Keratinocyte (primary cell): Measurements from ENCODE around the gene CSRP1. TPM values are rescaled to one million over a fixed set of nuclear protein-coding genes. Genes with fewer than 3 reads are reported as not detected.

Experiments used
- DNase-seq: peaks from one replicate; pipeline ENCODE4 v3.0.0-alpha.2; 2011; ENCODE audit warnings: low read depth, missing footprints, low spot score
- FAIRE-seq: peaks from 2 replicates; lab custom pipeline; 2011; peaks lifted over from hg19 to GRCh38; lab: Jason Lieb, UNC
- H2AFZ ChIP-seq: 2 replicates; pipeline ENCODE4 v1.6.0; 2012; ENCODE audit warnings: low read length, control low read depth, inconsistent platforms; ENCODE audit not compliant: control insufficient read depth
- H3K27ac ChIP-seq: 2 replicates; pipeline ENCODE4 v1.5.1; 2011; ENCODE audit warnings: low read length; ENCODE audit not compliant: control insufficient read depth, insufficient read depth
- H3K27me3 ChIP-seq: 3 replicates; pipeline ENCODE4 v1.6.0; 2011; ENCODE audit warnings: low read length; ENCODE audit not compliant: control insufficient read depth, insufficient read depth; ENCODE audit errors: extremely low read depth
- H3K36me3 ChIP-seq, 2 experiments: 2 replicates in 1 of 2; 3 replicates in 1 of 2; pipeline ENCODE4 v1.5.1; 2011; ENCODE audit warnings: low read length in 2 of 2, mild to moderate bottlenecking in 1 of 2; ENCODE audit not compliant: control insufficient read depth in 2 of 2, insufficient read depth in 2 of 2; ENCODE audit errors: extremely low read depth in 1 of 2
- H3K4me1 ChIP-seq: 3 replicates; pipeline ENCODE4 v1.5.1; 2011; ENCODE audit warnings: low read length; ENCODE audit not compliant: control insufficient read depth, insufficient read depth; ENCODE audit errors: extremely low read depth
- H3K4me2 ChIP-seq: 3 replicates; pipeline ENCODE4 v1.6.0; 2011; ENCODE audit warnings: low read depth, low read length; ENCODE audit not compliant: control insufficient read depth, insufficient read depth; ENCODE audit errors: extremely low read depth
- H3K4me3 ChIP-seq, 3 experiments: fragments of 200-600 bp in 1 of 3; sonication (generic) in 1 of 3; 2 replicates in 2 of 3; 3 replicates in 1 of 3; pipeline ENCODE4 v1.5.1; 2011 to 2016; ENCODE audit warnings: low read length in 3 of 3, mild to moderate bottlenecking in 3 of 3, control low read depth in 2 of 3, inconsistent platforms in 1 of 3, low read depth in 1 of 3, mixed read lengths in 1 of 3, mixed run types in 1 of 3, moderate library complexity in 1 of 3; ENCODE audit not compliant: control insufficient read depth in 2 of 3, insufficient read depth in 2 of 3; ENCODE audit errors: extremely low read depth in 1 of 3
- H3K79me2 ChIP-seq: 2 replicates; pipeline ENCODE4 v1.6.0; 2012; ENCODE audit warnings: low read length; ENCODE audit not compliant: control insufficient read depth, insufficient read depth
- H3K9ac ChIP-seq: 3 replicates; pipeline ENCODE4 v1.6.0; 2011; ENCODE audit warnings: low read length; ENCODE audit not compliant: control insufficient read depth, insufficient read depth; ENCODE audit errors: extremely low read depth
- H3K9me1 ChIP-seq: 3 replicates; pipeline ENCODE4 v1.6.0; 2011; ENCODE audit warnings: low read length; ENCODE audit not compliant: control insufficient read depth, insufficient read depth; ENCODE audit errors: extremely low read depth
- H3K9me3 ChIP-seq: 2 replicates; pipeline ENCODE4 v1.5.1; 2012; ENCODE audit warnings: low read depth, low read length; ENCODE audit not compliant: control insufficient read depth
- H4K20me1 ChIP-seq: 3 replicates; pipeline ENCODE4 v1.6.0; 2011; ENCODE audit warnings: low read length; ENCODE audit not compliant: control insufficient read depth, insufficient read depth; ENCODE audit errors: extremely low read depth
- EZH2 ChIP-seq: IDR thresholded peaks from one replicate; pipeline ENCODE4 v1.6.1; 2012; ENCODE audit warnings: inconsistent platforms, mild to moderate bottlenecking, low read length, moderate library complexity
- dilution Hi-C: fragments of 300-500 bp; cut with MboI; formaldehyde crosslinking; loops from one replicate; pipeline ENCODE4 v1.7.0; 2020; ENCODE audit warnings: low sequenced_read_pairs; ENCODE audit not compliant: extremely low pct_ligation_motif_present
- polyA plus RNA-seq, 5 experiments: library from polyadenylated mRNA; depleted of rRNA in 3 of 5; stranded (reverse) in 3 of 5; stranded (forward) in 1 of 5; unstranded in 1 of 5; fragments of >200 nt; gene quantifications; 1 replicate in 1 of 5; 2 replicates in 3 of 5; 3 replicates in 1 of 5; pipeline versions ENCODE4 v1.2.1 to v1.2.3, GENCODE V29; 2011 to 2012; ENCODE audit warnings: missing spikeins in 2 of 5, low read depth in 1 of 5, low replicate concordance in 1 of 5
- TF ChIP-seq, protein P1 (sequence below), 3 experiments: IDR thresholded peaks in 1 of 3; conservative IDR thresholded peaks in 1 of 3; optimal IDR thresholded peaks in 1 of 3; 2 replicates in 2 of 3; 3 replicates in 1 of 3; pipeline versions ENCODE3 to v1.5.1; 2011; ENCODE audit warnings: low read length in 3 of 3, mild to moderate bottlenecking in 3 of 3, moderate library complexity in 2 of 3, control low read depth in 1 of 3, inconsistent platforms in 1 of 3; ENCODE audit not compliant: insufficient read depth in 2 of 3; ENCODE audit errors: extremely low read depth in 1 of 3

Gene CSRP1
- polyA plus RNA-seq, 1 donor (not counting 4 experiments of a cell fraction or from before 2014, with no cell fraction given) = 168 TPM

DNA sequence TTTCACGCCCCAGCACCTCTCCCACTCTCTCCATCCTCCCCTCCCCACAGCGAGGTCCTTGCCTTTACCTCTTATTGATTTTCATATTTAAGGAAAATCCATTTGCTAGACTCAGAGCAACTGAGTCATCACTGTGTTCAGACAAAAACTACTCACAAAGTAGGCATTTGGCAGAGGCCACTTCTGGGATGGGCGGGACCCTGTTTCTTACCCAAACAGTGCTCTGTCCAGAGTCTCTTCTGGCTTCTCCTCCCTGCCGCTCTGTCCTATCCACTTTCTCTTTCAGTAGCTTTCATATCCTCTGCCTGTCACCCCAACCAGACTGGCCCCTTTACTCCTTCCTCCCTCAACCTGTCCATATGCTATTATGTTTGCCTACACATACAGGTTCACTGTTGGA, 29.6 kb upstream of the CSRP1 start:
- Histone ChIP-seq H3K9ac (no peak overlapping the region), H3K4me1 (peaks cover 24% of the 10 kb centered on the region), H3K79me2 (no peaks in the 10 kb centered on the region), H3K27me3 (peaks cover 20% of the 10 kb centered on the region), H3K9me3 (no peaks in the 10 kb centered on the region), H3K4me2 (peak overlapping the region; percentile 43), H3K4me3 (no peak overlapping the region), H3K36me3 (no peaks in the 10 kb centered on the region), H2AFZ (no peak overlapping the region), H3K9me1 (no peaks in the 10 kb centered on the region), H3K27ac (no peak overlapping the region), H4K20me1 (no peaks in the 10 kb centered on the region)
- FAIRE-seq = peak; percentile 72
- dilution Hi-C loops = no loop called here
- no peak for TF ChIP-seq EZH2
- TF ChIP-seq, protein P1, sequence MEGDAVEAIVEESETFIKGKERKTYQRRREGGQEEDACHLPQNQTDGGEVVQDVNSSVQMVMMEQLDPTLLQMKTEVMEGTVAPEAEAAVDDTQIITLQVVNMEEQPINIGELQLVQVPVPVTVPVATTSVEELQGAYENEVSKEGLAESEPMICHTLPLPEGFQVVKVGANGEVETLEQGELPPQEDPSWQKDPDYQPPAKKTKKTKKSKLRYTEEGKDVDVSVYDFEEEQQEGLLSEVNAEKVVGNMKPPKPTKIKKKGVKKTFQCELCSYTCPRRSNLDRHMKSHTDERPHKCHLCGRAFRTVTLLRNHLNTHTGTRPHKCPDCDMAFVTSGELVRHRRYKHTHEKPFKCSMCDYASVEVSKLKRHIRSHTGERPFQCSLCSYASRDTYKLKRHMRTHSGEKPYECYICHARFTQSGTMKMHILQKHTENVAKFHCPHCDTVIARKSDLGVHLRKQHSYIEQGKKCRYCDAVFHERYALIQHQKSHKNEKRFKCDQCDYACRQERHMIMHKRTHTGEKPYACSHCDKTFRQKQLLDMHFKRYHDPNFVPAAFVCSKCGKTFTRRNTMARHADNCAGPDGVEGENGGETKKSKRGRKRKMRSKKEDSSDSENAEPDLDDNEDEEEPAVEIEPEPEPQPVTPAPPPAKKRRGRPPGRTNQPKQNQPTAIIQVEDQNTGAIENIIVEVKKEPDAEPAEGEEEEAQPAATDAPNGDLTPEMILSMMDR (optimal IDR thresholded peaks at IDR 0.05 in 1 of 3, IDR thresholded peaks at IDR 0.05 in 1 of 3, conservative IDR thresholded peaks at IDR 0.05 in 1 of 3; ENCODE audit: extremely low read depth in 1 of 3, insufficient read depth in 2 of 3, low read length in 3 of 3) = no peak
- no peak for DNase-seq

- Histone ChIP-seq H3K9me1 (no peaks in the 10 kb centered on the region), H3K4me2 (no peak overlapping the region), H3K27ac (no peak overlapping the region), H3K36me3 (no peaks in the 10 kb centered on the region), H3K9ac (no peak overlapping the region), H3K79me2 (no peaks in the 10 kb centered on the region), H2AFZ (no peak overlapping the region), H3K4me3 (no peak overlapping the region), H4K20me1 (no peaks in the 10 kb centered on the region), H3K9me3 (no peaks in the 10 kb centered on the region), H3K27me3 (peaks cover 20% of the 10 kb centered on the region), H3K4me1 (peaks cover 30% of the 10 kb centered on the region)
- dilution Hi-C loops = no loop called here
- TF ChIP-seq EZH2 = no peak
- TF ChIP-seq, protein P1 (optimal IDR thresholded peaks at IDR 0.05 in 1 of 3, IDR thresholded peaks at IDR 0.05 in 1 of 3, conservative IDR thresholded peaks at IDR 0.05 in 1 of 3; ENCODE audit: extremely low read depth in 1 of 3, insufficient read depth in 2 of 3, low read length in 3 of 3) = no peak
- DNase-seq (no peak), FAIRE-seq (no peak)
Observed at GRCh38 chr1:201535919-201536245, 29.0 kb upstream of the CSRP1 start.
